HG02885 (cell line): ENCODE data around the gene H6PD.
A peak's percentile ranks its signal among the peaks of the same experiment; 100 is the strongest.
"Not testable (repeated sequence)": the region's sequence is repeated elsewhere in the genome, so short reads cannot be mapped to it uniquely, and the experiment has no call there.

Source experiments
- ATAC-seq: cut with Tn5 transposase; IDR thresholded peaks from one replicate; pipeline ENCODE4 v1.9.1; 2021; ENCODE audit warnings: mild to moderate bottlenecking; ENCODE audit not compliant: unreplicated experiment, poor library complexity

H6PD gene

DNA sequence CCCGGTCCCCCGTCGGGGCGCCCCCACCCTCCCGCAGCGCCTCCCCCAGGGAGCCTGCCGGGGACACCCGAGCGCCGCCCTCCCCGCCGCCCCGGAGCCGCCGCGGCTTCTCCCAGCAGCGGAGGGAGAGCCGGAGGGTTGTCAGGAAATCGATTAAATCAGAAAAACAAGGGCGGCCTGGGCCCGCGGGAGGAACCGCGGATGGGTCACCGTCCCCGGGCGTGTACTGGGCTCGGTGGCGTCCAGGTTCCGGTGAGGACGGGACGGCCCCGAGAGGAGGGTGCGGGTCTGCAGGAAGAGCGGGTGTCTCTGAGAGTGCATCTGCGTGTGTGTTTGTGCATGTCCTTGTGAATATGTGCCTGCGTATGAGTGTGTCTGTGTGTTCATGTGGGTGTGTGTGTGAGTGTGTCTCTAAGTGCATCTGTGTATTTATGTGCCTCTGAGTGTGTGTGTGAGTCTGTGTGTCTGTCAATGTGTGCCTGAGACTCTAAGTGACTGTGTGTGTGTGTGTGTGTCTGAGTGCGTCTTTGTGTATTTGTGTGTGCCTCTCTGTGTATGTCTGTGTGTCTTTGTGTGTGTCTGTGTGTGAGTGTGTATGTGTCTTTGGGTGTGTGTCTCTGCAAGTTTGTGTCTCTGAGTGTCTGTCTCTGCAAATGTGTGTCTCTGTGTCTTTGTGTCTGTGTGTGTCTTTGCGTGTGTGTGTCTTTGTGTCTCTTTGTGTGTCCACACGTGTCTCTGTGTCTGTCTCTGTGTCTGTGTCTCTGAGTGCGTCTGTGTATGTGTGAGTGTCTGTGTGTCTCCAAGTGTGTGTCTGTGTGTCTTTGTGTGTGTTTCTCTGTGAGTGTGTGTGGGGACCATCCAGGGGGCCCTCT, 59.2 kb downstream of the H6PD start:
- ATAC-seq = peak; percentile 14

DNA sequence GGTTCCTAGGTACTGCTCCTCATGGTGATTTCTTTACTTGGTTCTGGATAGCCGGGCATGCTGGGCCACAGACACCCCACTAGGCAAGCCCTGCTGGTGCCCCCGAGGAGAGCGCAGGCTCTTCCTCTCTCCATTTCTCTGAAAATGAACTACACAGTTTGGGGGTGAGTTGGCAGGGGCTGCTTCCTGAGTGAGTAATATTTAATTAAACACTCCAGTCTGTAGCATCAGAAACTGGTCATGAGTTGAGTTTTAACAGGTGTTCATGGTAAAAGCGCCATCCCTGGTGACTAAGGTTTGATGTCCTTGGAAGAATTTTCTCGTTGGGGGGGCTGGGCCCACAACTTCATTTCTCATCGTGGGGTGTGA, 59.8 kb downstream of the H6PD start:
- no peak for ATAC-seq

DNA sequence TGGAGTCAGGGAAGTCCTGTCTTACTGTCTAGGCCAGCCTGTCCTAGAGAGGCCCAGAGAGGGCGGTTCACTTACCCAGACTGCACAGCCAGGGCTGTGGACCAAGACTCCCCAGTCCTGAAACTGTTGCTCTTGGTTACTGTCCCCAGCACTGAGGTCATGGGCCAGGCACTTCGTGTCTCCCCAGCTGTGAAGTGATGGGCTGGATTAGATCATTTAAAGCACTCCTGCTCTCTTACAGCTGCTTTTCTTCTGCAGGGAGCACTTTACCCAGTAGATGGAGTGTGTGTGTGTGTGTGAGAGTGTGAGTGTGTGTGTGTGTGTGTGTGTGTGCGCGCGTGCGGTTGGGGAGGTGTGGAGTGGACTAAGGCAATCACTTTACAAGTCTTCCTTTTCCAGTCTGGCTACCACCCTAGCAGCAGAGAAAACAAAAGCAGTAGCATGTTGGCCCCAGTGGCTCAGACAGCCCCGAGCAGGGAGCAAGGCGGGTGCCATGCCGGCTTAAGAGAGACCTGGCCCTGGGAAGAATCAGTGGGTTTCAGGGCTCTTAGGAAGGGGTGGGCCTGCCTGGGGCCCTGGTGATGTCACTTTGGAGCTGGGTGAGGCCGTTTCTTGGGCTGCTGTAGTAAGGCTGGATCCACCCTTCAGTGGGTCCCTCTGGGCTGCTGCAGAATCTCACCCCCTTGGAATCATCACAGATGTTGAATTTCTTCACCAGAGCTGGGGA, 60.5 kb downstream of the H6PD start:
- ATAC-seq = no peak

DNA sequence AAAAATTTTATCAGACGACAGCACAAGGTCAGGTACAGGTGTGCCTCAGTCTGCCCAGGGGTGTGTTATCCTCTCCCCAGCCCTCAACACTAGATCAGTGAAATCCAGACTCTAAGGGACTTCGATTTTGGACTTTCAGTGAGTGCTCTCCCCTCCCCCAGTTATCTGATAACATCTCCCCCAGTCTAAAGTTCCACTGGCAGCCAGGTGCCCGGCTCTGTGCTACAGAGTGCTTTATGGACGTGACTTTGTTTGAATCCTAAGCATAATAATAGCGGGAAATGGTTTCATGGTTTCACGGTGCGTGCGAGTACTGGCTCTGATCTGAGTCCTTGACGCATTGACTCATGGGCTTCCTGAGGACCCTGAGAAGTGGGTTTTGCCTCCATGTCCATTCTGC, 61.3 kb downstream of the H6PD start:
- no peak for ATAC-seq

DNA sequence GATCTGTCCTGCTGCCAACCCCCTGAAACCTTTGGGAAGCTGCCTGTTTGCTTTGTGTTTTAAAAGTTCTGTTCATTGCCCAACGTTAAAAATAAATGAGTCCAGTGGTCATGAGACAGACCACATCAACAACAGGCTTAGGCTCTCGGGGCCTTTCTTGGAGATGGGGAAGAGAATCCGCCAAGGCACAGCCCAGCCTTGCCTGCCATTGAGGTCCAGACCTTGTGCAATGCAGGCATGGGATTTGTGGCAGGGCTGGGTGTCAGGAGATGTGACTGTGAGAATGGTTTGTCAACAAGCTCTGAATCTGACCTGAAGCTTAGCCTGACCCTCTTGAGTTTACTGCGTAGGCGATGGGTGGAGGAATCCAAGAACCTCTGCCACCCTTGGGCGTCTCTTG, 62.3 kb downstream of the H6PD start:
- no peak for ATAC-seq

DNA sequence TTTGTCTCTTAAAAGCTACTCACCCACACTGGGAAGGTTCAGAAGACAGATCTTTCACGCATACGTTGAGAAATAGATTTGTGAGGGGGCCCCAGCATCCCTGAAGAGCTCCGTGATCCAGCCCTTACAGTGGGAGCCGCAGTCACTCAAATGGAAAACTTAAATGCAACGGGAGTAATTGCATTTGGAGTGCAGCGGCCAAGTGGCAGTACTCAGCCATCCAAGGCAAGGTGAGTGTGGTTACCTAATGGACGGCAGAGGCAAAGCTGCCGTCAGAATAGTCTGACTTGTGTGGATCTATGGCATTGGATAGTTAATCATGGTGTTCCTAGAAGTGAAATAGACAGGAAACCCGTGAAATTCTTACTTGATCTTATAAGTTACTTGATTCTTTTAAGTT, 63.3 kb downstream of the H6PD start:
- no peak for ATAC-seq

DNA sequence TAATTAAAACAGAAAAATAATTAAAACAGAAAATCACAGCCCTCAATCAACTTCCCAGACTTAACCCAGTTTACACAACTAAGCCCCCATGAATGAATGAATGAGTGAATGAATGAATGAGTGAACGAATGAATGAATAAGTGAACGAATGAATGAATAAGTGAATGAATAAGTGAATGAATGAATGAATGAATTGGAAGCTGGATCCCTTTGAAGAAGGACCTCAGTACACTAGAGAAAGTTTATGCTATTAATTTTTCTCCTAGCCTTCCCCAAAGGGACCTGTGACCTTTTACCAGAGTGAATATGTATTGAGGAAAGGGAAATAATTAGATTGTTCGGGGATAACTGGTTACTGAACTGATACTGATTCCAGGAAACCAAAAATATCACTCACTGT, 63.7 kb downstream of the H6PD start:
- no peak for ATAC-seq

DNA sequence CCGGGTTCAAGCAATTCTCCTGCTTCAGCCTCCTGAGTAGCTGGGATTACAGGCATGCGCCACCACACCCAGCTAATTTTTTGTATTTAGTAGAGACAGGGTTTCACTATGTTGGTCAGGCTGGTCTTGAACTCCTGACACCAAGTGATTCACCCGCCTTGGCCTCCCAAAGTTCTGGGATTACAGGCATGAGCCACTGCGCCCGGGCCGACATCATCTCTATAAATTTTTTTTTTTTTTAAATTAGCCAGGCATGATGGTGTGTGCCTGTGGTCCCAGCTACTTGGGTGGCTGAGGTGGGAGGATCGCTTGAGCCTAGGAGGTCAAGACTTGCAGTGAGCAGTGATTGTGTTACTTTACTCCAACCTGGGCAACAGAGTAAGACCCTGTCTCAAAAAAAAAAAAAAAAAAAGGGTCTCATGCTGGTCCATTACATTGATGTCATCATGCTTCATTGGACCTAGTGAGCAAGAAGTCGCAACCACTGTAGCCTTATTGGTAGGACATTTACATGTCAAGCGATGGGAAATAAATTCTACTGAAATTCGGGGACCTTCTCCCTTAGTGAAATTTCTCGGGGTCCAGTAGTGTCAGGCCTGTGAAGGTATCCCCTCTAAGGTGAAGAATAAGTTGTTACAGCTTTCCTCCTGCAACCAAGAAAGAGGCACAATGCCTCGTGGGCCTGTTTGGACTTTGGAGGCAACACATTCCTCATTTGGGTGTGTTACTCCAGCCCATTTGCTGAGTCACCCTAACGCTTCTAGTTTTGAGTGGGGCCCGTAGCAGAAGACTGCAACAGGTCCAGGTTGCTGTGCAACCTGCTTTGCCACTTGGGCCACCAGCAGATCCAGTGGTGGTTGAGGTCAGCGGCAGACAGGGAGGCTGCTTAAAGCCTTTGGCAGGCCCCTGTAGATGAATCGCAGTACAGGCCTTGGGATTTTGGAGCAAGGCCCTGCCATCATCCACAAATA, 65.3 kb downstream of the H6PD start:
- not testable (repeated sequence) for ATAC-seq

DNA sequence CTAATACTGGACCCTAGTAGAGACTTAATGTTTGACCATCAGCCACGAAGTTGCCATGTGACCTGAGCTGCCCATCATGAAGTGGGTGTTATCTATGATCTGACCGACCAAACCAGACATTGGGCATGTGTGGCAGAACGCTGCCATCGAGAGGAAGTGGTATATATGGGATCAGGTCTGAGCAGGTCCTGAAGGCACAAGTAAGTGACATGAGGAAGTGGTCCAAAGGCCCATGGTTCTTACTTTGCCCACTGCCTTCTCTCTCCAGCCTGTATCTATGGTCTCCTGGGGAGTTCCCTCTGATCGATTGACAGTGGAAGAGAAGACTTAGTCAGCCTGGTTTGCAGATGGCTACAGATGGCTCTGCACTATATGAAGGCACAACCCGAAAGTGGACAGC, 66.0 kb downstream of the H6PD start:
- no peak for ATAC-seq

DNA sequence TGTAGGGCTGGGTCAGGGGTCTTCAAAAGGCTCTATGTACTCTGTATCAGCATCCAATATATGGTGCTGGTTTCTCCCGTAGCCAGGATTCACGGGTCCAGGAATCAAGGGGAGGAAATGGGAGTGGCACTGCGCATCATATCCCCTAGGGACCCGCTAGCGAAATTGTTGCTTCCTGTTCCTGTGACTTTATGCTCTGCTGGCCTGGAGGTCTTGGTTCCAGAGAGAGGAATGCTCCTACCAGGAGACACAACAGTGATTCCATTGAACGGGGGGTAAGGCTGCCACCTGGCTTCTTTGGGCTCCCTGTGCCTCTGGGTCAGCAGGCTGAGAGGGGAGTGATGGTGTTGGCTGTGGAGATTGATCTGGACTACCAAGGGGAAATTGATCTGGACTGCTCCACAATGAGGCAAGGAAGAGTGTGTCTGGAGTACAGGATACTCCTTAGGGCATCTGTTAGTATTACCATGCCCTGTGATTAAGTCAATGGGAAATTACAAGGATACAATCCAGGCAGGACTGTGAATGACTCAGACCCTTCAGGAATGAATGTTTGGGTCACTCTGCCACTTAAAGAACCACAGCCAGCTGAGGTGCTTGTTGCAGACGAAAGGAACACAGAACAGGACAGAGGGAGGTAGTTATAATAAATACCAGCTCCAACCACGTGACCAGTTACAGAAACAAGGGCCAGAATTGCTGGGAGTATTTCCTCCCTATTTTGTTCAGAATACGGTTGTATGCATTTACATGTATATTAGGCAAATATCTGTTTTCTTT, 68.4 kb downstream of the H6PD start:
- ATAC-seq = no peak

DNA sequence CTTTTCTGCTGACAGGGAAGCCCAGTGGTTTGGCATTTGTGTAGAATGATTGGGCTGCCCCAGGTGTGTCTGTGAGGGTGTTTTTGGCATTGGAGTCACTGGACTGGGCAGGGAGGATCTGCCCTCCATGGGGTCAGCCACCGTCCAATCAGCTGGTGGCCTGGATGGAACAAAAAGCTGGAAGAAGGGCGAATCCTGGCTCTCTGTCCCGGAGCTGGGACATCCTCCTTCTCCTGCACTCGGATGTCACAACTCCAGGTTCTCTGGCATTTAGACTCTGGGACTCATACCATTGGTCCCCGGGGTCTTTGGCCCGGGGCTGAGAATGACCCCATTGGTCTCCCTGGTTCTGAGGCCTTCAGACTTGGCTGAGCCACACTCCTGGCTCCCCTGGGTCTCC, 69.3 kb downstream of the H6PD start:
- no peak for ATAC-seq

DNA sequence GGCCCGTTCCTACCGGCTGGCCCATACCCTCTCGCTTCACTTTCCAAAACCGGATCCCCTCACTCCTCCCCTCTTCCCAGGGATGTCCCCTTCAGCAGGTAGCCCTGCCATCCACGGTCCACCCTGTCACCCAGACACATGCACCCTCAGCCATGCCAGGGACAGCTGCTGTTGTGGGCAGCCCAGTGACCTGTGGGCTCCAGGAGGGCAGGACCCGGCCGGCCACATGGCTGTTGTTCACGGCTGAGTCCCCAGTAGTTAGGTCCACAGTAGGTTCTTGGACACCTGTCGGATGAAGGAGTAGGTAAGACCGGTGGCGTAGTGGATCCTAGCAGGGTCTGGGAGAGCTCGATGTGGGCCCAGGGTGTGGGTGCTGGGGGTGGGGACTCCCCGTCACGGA, 70.6 kb downstream of the H6PD start:
- no peak for ATAC-seq

DNA sequence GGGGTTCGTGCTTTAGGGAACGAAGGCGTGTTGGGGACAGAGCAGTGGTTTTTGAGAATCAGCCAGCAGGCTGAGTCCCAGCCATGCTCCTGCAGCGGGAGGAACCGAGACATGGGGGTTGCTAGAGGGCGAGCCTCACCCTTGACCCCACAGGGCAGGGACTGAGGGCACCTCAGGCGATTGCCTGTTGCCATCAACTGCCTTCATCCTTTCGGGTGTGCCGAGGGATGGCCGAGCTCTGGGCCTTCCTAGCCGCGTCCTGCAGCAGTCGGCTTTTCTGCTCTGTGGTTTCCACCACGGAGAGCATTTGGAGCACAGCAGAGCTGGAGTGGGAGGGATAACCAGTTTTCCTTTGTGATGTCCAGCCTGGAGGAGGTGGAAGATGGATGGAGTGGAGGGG, 71.4 kb downstream of the H6PD start:
- no peak for ATAC-seq

DNA sequence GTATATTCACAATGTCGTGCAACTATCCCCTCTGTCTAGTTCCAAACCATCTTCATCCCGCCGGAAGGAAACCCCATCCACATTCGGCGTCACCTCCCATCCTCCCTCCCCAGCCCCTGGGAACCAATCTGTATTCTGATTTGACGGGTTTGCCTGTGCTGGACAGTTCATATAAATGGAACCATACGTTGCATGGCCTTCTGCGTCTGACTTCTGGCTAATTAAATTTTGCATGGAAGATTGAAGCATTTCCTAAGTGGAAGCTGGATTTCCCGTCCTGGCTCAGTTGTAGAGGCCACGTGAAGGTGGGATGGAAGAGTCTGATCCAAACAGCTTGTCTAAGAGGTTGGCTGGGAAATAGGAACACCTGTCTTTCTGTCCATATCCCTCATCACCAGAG, 72.7 kb downstream of the H6PD start:
- no peak for ATAC-seq

DNA sequence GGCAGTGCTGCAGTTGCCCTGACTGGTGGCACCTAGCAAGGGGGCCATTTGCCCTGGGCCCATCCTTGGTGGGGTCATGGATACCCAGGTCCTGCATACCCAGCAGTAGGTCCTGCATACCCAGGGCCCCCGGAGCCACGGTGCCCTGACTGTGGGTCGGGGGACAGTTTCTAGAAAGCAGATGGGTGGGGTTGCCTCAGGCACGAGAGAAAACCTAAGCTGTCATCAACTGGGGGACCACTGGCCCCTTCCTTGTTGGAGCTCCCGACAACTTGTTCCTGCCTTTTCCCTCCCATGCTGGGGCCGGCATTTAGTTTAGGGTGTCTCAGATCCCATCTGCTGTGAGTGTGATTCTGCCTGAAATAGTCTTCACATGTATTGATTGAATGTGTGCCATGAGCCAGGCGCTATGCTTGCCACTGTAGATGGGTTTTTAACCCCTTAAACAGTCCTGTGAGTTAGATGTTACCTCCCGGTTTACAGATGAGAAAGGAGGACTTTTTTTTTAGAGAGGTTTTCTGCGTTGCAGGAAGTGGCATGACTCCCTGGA, 73.7 kb downstream of the H6PD start:
- ATAC-seq = no peak

DNA sequence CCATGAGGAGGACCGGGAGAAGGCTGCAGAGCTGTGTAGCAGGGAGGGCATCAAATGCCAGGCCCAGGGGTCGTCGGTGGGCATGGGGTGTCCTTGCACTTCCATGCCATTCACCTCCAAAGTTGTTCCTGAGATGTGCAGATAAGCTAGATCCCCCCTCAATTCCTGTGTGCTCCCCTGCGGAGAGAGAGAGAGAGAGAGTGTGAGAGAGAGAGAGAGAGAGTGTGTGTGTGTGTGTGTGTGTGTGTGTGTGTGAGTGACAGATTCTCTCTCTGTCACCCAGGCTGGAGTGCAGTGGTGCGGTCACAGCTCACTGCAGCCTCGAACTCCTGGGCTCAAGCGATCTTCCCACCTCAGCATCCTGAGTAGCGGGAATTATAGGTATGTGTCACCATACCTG, 74.5 kb downstream of the H6PD start:
- no peak for ATAC-seq

DNA sequence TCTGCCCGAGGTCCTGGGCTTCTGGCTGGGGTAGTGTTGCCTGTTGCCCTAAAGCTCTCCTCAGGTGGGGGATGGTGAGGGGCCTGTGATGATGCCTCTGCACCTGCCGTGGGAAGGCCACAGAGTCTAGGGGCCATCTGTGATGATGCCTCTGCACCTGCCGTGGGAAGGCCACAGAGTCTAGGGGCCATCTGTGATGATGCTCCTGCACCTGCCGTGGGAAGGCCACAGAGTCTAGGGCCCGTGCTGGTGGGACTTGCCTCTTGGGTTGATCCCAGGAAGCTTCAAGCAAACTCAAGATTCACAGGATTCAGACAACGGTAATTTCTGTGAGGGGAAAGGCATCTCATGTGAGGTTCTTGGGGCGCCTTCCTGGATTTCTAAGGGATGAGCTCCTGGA, 75.4 kb downstream of the H6PD start:
- no peak for ATAC-seq

DNA sequence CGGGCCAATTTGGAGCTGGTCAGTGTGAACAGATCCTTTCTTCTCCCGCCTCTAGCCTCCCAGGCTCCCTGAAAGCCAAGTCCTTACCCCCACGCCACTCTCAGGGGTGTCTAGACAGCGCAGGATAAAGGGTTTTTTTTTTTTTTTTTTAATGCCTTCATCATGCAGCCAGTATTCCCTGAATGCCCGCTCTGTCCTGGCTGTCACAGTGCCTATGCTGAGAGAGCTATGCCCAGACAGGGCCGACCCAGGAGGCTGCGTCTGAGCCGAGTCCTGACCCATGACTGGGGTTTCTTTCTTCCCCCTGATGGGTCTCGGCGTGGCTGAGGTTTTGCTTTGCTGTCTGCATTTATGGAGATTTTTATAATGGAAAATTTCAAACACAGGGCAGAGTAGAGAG, 76.5 kb downstream of the H6PD start:
- no peak for ATAC-seq

DNA sequence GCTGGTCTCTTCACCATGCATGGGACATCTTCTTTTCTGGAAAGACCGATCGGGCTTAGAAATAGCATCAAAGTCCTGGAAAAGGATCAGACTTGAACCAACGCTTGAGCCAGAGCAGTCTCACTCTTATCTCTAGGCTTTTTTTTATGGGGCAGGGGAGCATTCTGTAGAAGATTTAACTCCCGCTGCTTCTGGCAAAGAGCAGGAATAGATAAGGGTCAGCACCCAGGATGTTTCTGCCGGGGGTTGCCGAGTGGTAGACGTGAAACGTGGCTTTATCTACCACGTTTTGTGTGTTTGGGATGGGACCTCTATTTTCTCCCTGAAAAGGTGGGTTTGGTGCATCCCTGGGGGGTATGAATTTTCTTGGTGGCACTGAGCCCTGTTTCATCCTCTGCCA, 76.9 kb downstream of the H6PD start:
- no peak for ATAC-seq
